ENCODE measurements around the gene SMAD7. TPM values are rescaled to one million over a fixed set of nuclear protein-coding genes. Genes with fewer than 3 reads are reported as not detected.

SMAD7 gene
- total RNA-seq, 2 donors from 2014 or later: 161 to 181 TPM

- Mint-ChIP-seq H3K36me3 (ENCODE audit: low read depth) (peaks cover 5% of the 10 kb centered on the region), H3K4me3 (peak overlapping the region; percentile 96), H3K4me1 (peaks cover 82% of the 10 kb centered on the region), H3K27ac (peak overlapping the region; percentile 98), H3K27me3 (no peaks in the 10 kb centered on the region)
- DNase-seq: no peak
- no peak for ATAC-seq
- no peaks in the 10 kb centered on the region for H3K9me3 ChIP-seq (ENCODE audit: control insufficient read depth, low read length, poor library complexity, severe bottlenecking)
These were observed 8.1 kb downstream of the SMAD7 start for GRCh38 chr18:48942554-48943261.

- Mint-ChIP-seq H3K27me3 (no peaks in the 10 kb centered on the region), H3K27ac (peak overlapping the region; percentile 98), H3K4me1 (peaks cover 82% of the 10 kb centered on the region), H3K36me3 (ENCODE audit: low read depth) (peaks cover 5% of the 10 kb centered on the region), H3K4me3 (peak overlapping the region; percentile 96)
- ATAC-seq: no peak
- no peaks in the 10 kb centered on the region for H3K9me3 ChIP-seq (ENCODE audit: control insufficient read depth, low read length, poor library complexity, severe bottlenecking)
- DNase-seq: no peak
These were observed 8.7 kb downstream of the SMAD7 start for GRCh38 chr18:48942086-48942485.

- no peak for ATAC-seq
- DNase-seq: no peak
- H3K9me3 ChIP-seq (ENCODE audit: control insufficient read depth, low read length, poor library complexity, severe bottlenecking): no peaks in the 10 kb centered on the region
- H3K4me3 Mint-ChIP-seq: peak overlapping the region; percentile 96
- H3K4me1 Mint-ChIP-seq: peaks cover 81% of the 10 kb centered on the region
- H3K36me3 Mint-ChIP-seq (ENCODE audit: low read depth): peaks cover 5% of the 10 kb centered on the region
- H3K27ac Mint-ChIP-seq: peak overlapping the region; percentile 98
- H3K27me3 Mint-ChIP-seq: no peaks in the 10 kb centered on the region
These were observed 9.1 kb downstream of the SMAD7 start for GRCh38 chr18:48941672-48942071.

- peak overlapping the region; percentile 98 for H3K27ac Mint-ChIP-seq
- ATAC-seq (peak; percentile 87), DNase-seq (peak; percentile 72 to 88 (median 72))
- H3K4me1 Mint-ChIP-seq: peaks cover 84% of the 10 kb centered on the region
- H3K36me3 Mint-ChIP-seq (ENCODE audit: low read depth): peaks cover 7% of the 10 kb centered on the region
- H3K27me3 Mint-ChIP-seq: no peaks in the 10 kb centered on the region
- H3K9me3 ChIP-seq (ENCODE audit: control insufficient read depth, low read length, poor library complexity, severe bottlenecking): no peaks in the 10 kb centered on the region
- peak overlapping the region; percentile 96 for H3K4me3 Mint-ChIP-seq
These were observed 9.7 kb downstream of the SMAD7 start for GRCh38 chr18:48940854-48941611.

GRCh38 chr18:48939205-48940097, 11.3 kb downstream of the SMAD7 start:
- no peaks in the 10 kb centered on the region for H3K27me3 Mint-ChIP-seq
- H3K4me3 Mint-ChIP-seq: peak overlapping the region; percentile 96
- H3K4me1 Mint-ChIP-seq: peaks cover 85% of the 10 kb centered on the region
- peaks cover 9% of the 10 kb centered on the region for H3K36me3 Mint-ChIP-seq (ENCODE audit: low read depth)
- DNase-seq (no peak), ATAC-seq (no peak)
- no peaks in the 10 kb centered on the region for H3K9me3 ChIP-seq (ENCODE audit: control insufficient read depth, low read length, poor library complexity, severe bottlenecking)
- H3K27ac Mint-ChIP-seq: peak overlapping the region; percentile 98

GRCh38 chr18:48938827-48939204, 11.9 kb downstream of the SMAD7 start:
- H3K9me3 ChIP-seq (ENCODE audit: control insufficient read depth, low read length, poor library complexity, severe bottlenecking): no peaks in the 10 kb centered on the region
- Mint-ChIP-seq H3K27me3 (no peaks in the 10 kb centered on the region), H3K27ac (peak overlapping the region; percentile 98), H3K4me1 (peaks cover 85% of the 10 kb centered on the region), H3K4me3 (peak overlapping the region; percentile 63), H3K36me3 (ENCODE audit: low read depth) (peaks cover 7% of the 10 kb centered on the region)
- ATAC-seq: no peak
- no peak for DNase-seq

GRCh38 chr18:48937869-48938750, 12.7 kb downstream of the SMAD7 start:
- peaks cover 83% of the 10 kb centered on the region for H3K4me1 Mint-ChIP-seq
- H3K9me3 ChIP-seq (ENCODE audit: control insufficient read depth, low read length, poor library complexity, severe bottlenecking): no peaks in the 10 kb centered on the region
- DNase-seq (no peak), ATAC-seq (no peak)
- H3K27me3 Mint-ChIP-seq: no peaks in the 10 kb centered on the region
- peak overlapping the region; percentile 63 for H3K4me3 Mint-ChIP-seq
- H3K36me3 Mint-ChIP-seq (ENCODE audit: low read depth): peaks cover 4% of the 10 kb centered on the region
- peak overlapping the region; percentile 98 for H3K27ac Mint-ChIP-seq

GRCh38 chr18:48935433-48935774, 15.4 kb downstream of the SMAD7 start:
- DNase-seq: no peak

GRCh38 chr18:48934723-48935432, 15.9 kb downstream of the SMAD7 start:
- H3K36me3 Mint-ChIP-seq (ENCODE audit: low read depth): peaks cover 4% of the 10 kb centered on the region
- H3K27me3 Mint-ChIP-seq: no peaks in the 10 kb centered on the region
- H3K9me3 ChIP-seq (ENCODE audit: control insufficient read depth, low read length, poor library complexity, severe bottlenecking): no peaks in the 10 kb centered on the region
- ATAC-seq: no peak
- DNase-seq: no peak
- peak overlapping the region; percentile 84 for H3K4me3 Mint-ChIP-seq
- H3K4me1 Mint-ChIP-seq: peaks cover 86% of the 10 kb centered on the region
- peak overlapping the region; percentile 98 for H3K27ac Mint-ChIP-seq

More at GRCh38 chr18:48935433-48935774, 15.4 kb downstream of the SMAD7 start:
- peaks cover 85% of the 10 kb centered on the region for H3K4me1 Mint-ChIP-seq
- peaks cover 4% of the 10 kb centered on the region for H3K36me3 Mint-ChIP-seq (ENCODE audit: low read depth)
- H3K4me3 Mint-ChIP-seq: peak overlapping the region; percentile 84
- ATAC-seq: no peak
- H3K27me3 Mint-ChIP-seq: no peaks in the 10 kb centered on the region
- peak overlapping the region; percentile 98 for H3K27ac Mint-ChIP-seq
- no peaks in the 10 kb centered on the region for H3K9me3 ChIP-seq (ENCODE audit: control insufficient read depth, low read length, poor library complexity, severe bottlenecking)

- Mint-ChIP-seq H3K4me1 (peaks cover 81% of the 10 kb centered on the region), H3K27me3 (no peaks in the 10 kb centered on the region), H3K4me3 (peak overlapping the region; percentile 84), H3K36me3 (ENCODE audit: low read depth) (peaks cover 4% of the 10 kb centered on the region), H3K27ac (peak overlapping the region; percentile 98)
- ATAC-seq (no peak), DNase-seq (no peak)
- no peaks in the 10 kb centered on the region for H3K9me3 ChIP-seq (ENCODE audit: control insufficient read depth, low read length, poor library complexity, severe bottlenecking)
These were observed 16.4 kb downstream of the SMAD7 start for GRCh38 chr18:48934415-48934722.

- Mint-ChIP-seq H3K27ac (peak overlapping the region; percentile 98), H3K4me1 (peaks cover 84% of the 10 kb centered on the region), H3K4me3 (peak overlapping the region; percentile 84), H3K27me3 (no peaks in the 10 kb centered on the region), H3K36me3 (ENCODE audit: low read depth) (peaks cover 4% of the 10 kb centered on the region)
- ATAC-seq (no peak), DNase-seq (no peak)
- no peaks in the 10 kb centered on the region for H3K9me3 ChIP-seq (ENCODE audit: control insufficient read depth, low read length, poor library complexity, severe bottlenecking)
These were observed 17.0 kb downstream of the SMAD7 start for GRCh38 chr18:48933578-48934414.

All from T-helper 17 cell (primary cell).